ENCODE measurements around the gene FAM162B.
"Not testable (repeated sequence)": the region's sequence is repeated elsewhere in the genome, so short reads cannot be mapped to it uniquely, and the experiment has no call there.

Gene FAM162B

DNA sequence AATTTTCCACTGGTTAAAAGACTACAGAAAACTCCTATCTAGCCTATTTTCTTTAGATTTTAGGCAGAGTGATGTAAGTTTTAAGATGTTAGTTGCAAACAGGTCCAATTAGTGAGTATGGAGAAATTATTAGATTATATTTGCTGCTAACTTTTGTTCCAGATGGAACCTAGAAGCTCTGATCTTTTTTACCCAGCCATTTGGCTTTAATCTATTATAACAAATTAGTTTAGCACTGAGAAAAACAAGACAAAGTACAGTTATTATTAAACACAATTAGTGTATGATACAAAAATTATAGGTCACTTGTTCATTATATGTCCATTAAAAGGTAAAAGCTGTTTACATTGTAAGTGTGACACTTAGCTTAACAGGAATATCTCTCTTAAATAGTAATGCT is 2.5 kb downstream of the FAM162B start:
- no peak for DNase-seq
- no peak overlapping the region for H3K4me3 Mint-ChIP-seq
- H3K27me3 Mint-ChIP-seq = peaks cover 53% of the 10 kb centered on the region
- H3K27ac Mint-ChIP-seq = no peak overlapping the region
- no peaks in the 10 kb centered on the region for H3K9me3 Mint-ChIP-seq
- ATAC-seq = no peak
- peaks cover 6% of the 10 kb centered on the region for H3K4me1 Mint-ChIP-seq
- no peaks in the 10 kb centered on the region for H3K36me3 Mint-ChIP-seq (ENCODE audit: low read depth)

- H3K4me1 Mint-ChIP-seq = peaks cover 6% of the 10 kb centered on the region
- H3K27ac Mint-ChIP-seq = no peak overlapping the region
- H3K27me3 Mint-ChIP-seq = peaks cover 50% of the 10 kb centered on the region
- ATAC-seq = no peak
- H3K9me3 Mint-ChIP-seq = no peaks in the 10 kb centered on the region
- DNase-seq = no peak
- no peaks in the 10 kb centered on the region for H3K36me3 Mint-ChIP-seq (ENCODE audit: low read depth)
- no peak overlapping the region for H3K4me3 Mint-ChIP-seq
These were observed 3.3 kb downstream of the FAM162B start for GRCh38 chr6:116762235-116762634.

GRCh38 chr6:116761779-116762178 is 3.7 kb downstream of the FAM162B start:
- peaks cover 6% of the 10 kb centered on the region for H3K4me1 Mint-ChIP-seq
- H3K27me3 Mint-ChIP-seq = peaks cover 46% of the 10 kb centered on the region
- H3K9me3 Mint-ChIP-seq = no peaks in the 10 kb centered on the region
- no peak overlapping the region for H3K4me3 Mint-ChIP-seq
- H3K36me3 Mint-ChIP-seq (ENCODE audit: low read depth) = no peaks in the 10 kb centered on the region
- H3K27ac Mint-ChIP-seq = no peak overlapping the region
- no peak for DNase-seq
- ATAC-seq = peak; percentile 64

DNA sequence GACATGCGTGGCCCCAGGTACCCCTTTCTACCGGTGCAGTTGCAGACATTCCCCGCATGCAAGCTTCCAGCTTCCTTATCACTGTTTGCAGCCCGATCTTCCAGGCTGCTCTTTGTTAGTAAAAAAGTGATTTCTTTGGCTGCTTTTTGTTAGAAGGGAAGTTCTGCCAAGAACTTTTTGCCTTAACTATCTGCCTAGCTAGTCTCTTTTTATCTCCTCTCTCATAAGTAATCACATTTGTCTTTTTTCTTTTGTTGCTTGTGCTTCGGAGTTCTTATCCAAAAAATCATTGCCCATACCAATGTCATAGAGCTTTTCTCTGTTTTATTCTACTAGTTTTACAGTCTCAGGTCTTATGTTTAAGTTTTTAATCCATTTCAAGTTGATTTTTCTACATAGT is 20.3 kb downstream of the FAM162B start:
- no peak for ATAC-seq
- Mint-ChIP-seq H3K36me3 (ENCODE audit: low read depth) (no peaks in the 10 kb centered on the region), H3K9me3 (peaks cover 21% of the 10 kb centered on the region), H3K27ac (no peak overlapping the region), H3K4me1 (no peaks in the 10 kb centered on the region), H3K4me3 (no peak overlapping the region), H3K27me3 (peaks cover 5% of the 10 kb centered on the region)
- no peak for DNase-seq

- DNase-seq = no peak
- Mint-ChIP-seq H3K27me3 (no peaks in the 10 kb centered on the region), H3K9me3 (peaks cover 32% of the 10 kb centered on the region), H3K4me3 (no peak overlapping the region), H3K27ac (no peak overlapping the region), H3K36me3 (ENCODE audit: low read depth) (peaks cover 16% of the 10 kb centered on the region), H3K4me1 (no peaks in the 10 kb centered on the region)
- no peak for ATAC-seq
These were observed 23.9 kb downstream of the FAM162B start for GRCh38 chr6:116741571-116741970.

DNA sequence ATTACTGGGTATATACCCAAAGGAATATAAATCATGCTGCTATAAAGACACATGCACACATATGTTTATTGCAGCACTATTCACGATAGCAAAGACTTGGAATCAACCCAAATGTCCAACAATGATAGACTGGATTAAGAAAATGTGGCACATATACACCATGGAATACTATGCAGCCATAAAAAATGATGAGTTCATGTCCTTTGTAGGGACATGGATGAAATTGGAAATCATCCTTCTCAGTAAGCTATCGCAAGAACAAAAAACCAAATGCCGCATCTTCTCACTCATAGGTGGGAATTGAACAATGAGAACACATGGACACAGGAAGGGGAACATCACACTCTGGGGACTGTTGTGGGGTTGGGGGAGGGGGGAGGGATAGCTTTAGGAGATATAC is 25.0 kb downstream of the FAM162B start:
- Mint-ChIP-seq H3K36me3 (ENCODE audit: low read depth) (peaks cover 25% of the 10 kb centered on the region), H3K9me3 (peaks cover 41% of the 10 kb centered on the region)
- not testable (repeated sequence) for H3K4me3 Mint-ChIP-seq, H3K4me1 Mint-ChIP-seq, DNase-seq, ATAC-seq, H3K27me3 Mint-ChIP-seq, H3K27ac Mint-ChIP-seq

DNA sequence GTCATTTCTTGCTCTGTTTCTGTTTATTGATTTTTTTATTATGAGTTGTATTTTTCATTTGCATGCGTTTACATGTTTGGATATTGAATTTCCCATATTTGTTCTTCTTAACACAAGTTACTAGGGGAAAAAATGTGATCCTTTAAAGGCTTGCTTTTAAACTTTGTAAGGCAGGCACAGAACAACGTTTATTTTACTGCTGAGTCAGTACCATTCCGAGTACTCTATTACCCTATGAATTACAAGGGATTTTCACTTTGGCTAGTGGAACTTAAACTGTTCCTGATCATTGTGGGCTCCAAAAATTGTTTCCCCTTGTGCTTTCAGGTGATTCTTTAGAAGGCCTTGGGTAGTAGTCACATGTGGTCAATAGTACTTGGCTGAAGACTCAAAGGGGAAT is 28.5 kb downstream of the FAM162B start:
- peaks cover 23% of the 10 kb centered on the region for H3K9me3 Mint-ChIP-seq
- no peaks in the 10 kb centered on the region for H3K4me1 Mint-ChIP-seq
- ATAC-seq (no peak), DNase-seq (no peak)
- no peak overlapping the region for H3K4me3 Mint-ChIP-seq
- peaks cover 41% of the 10 kb centered on the region for H3K36me3 Mint-ChIP-seq (ENCODE audit: low read depth)
- no peak overlapping the region for H3K27ac Mint-ChIP-seq
- no peaks in the 10 kb centered on the region for H3K27me3 Mint-ChIP-seq

GRCh38 chr6:116730513-116730912 is 35.0 kb downstream of the FAM162B start:
- Mint-ChIP-seq H3K36me3 (ENCODE audit: low read depth) (peaks cover 59% of the 10 kb centered on the region), H3K4me3 (no peak overlapping the region), H3K4me1 (no peaks in the 10 kb centered on the region), H3K27ac (no peak overlapping the region), H3K27me3 (no peaks in the 10 kb centered on the region), H3K9me3 (peaks cover 1% of the 10 kb centered on the region)
- ATAC-seq (no peak), DNase-seq (no peak)

GRCh38 chr6:116726947-116727346 is 38.6 kb downstream of the FAM162B start:
- ATAC-seq (no peak), DNase-seq (no peak)
- H3K27me3 Mint-ChIP-seq = no peaks in the 10 kb centered on the region
- no peak overlapping the region for H3K4me3 Mint-ChIP-seq
- H3K9me3 Mint-ChIP-seq = no peaks in the 10 kb centered on the region
- no peaks in the 10 kb centered on the region for H3K4me1 Mint-ChIP-seq
- peaks cover 63% of the 10 kb centered on the region for H3K36me3 Mint-ChIP-seq (ENCODE audit: low read depth)
- no peak overlapping the region for H3K27ac Mint-ChIP-seq

DNA sequence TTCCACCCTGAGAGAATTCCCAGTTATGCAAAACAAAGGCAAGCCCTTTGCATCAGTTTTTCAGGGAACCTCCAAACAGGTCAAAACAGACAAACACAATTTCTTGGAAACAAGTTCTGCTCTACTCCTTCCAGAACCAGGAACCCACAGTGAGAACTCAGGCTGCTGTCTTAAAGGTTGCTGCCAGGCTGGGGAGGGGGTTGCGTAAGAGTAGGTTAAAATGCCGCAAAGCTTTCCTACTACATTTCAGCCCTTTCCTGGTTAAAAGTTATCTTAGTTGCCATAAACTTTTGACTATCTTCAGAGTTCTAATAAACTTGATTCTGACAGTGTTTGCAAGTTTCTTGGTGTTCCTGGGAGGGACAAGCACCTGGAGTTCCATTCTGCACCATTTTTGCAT is 50.8 kb downstream of the FAM162B start:
- H3K9me3 Mint-ChIP-seq = no peaks in the 10 kb centered on the region
- peaks cover 4% of the 10 kb centered on the region for H3K4me1 Mint-ChIP-seq
- no peak for ATAC-seq
- no peaks in the 10 kb centered on the region for H3K27me3 Mint-ChIP-seq
- H3K36me3 Mint-ChIP-seq (ENCODE audit: low read depth) = peaks cover 47% of the 10 kb centered on the region
- no peak overlapping the region for H3K4me3 Mint-ChIP-seq
- no peak overlapping the region for H3K27ac Mint-ChIP-seq
- no peak for DNase-seq

- DNase-seq (no peak), ATAC-seq (no peak)
- H3K27ac Mint-ChIP-seq = no peak overlapping the region
- no peaks in the 10 kb centered on the region for H3K27me3 Mint-ChIP-seq
- no peak overlapping the region for H3K4me3 Mint-ChIP-seq
- peaks cover 4% of the 10 kb centered on the region for H3K4me1 Mint-ChIP-seq
- H3K9me3 Mint-ChIP-seq = no peaks in the 10 kb centered on the region
- H3K36me3 Mint-ChIP-seq (ENCODE audit: low read depth) = peaks cover 44% of the 10 kb centered on the region
These were observed 51.2 kb downstream of the FAM162B start for GRCh38 chr6:116714296-116714695.

- no peak for ATAC-seq
- peaks cover 36% of the 10 kb centered on the region for H3K36me3 Mint-ChIP-seq (ENCODE audit: low read depth)
These were observed 59.6 kb downstream of the FAM162B start for GRCh38 chr6:116705917-116706316.

GRCh38 chr6:116703888-116704287 is 61.6 kb downstream of the FAM162B start:
- not testable (repeated sequence) for ATAC-seq, H3K27me3 Mint-ChIP-seq, H3K9me3 Mint-ChIP-seq, H3K4me1 Mint-ChIP-seq, H3K27ac Mint-ChIP-seq, DNase-seq, H3K4me3 Mint-ChIP-seq
- H3K36me3 Mint-ChIP-seq (ENCODE audit: low read depth) = peaks cover 35% of the 10 kb centered on the region

More at GRCh38 chr6:116705917-116706316, 59.6 kb downstream of the FAM162B start:
- DNase-seq = no peak
- H3K27me3 Mint-ChIP-seq = no peaks in the 10 kb centered on the region
- H3K4me3 Mint-ChIP-seq = no peak overlapping the region
- H3K27ac Mint-ChIP-seq = no peak overlapping the region
- no peaks in the 10 kb centered on the region for H3K4me1 Mint-ChIP-seq
- no peaks in the 10 kb centered on the region for H3K9me3 Mint-ChIP-seq
